GM18520 (cell line): ENCODE results near the gene CZIB.

Experiments used
- ATAC-seq: cut with Tn5 transposase; IDR thresholded peaks from one replicate; pipeline ENCODE4 v1.9.1; 2021; ENCODE audit not compliant: unreplicated experiment

Gene CZIB

DNA sequence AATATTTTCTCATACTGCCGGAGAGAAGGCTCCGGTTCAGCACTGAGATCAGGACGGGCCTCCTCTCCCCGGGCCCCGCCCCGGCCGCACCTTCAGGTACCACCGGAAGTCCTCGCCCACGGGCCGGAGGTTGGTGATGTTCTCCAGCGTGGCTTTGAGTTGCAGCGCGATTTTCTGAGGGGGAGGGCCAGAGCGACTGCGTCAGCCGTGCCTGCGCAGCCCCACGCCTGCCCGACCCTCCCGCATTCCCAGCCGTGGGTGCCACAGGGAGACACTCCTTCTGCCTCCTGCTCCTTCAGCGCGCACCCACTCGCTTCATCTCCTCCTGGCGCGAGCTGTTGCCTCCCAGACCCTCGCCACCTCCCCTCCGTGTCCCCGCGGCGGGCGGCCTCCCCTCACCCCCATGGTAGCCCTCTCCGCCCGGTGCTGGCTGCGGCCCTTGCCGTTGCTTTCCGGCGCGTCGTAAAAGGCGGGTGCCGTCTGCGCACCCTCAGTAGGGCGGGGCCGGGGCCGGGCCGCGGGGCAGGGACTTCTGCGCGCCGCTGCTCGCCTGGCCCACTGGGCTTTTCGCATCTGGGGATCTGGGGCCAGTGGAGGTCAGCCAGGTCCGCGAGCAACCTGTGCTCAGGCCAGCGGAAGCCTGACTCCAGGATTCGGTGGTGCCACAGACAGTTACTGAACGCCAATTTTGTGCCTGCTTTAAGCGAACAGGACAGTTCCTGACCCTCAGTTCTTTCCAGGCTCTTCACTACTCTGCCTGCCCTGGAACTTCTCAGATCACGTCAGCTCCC lies at the start of gene CZIB:
Gene CZIB, minus strand, starts transcription at position 464 of the 791 bp plus-strand sequence. Its CDS starts 59 bp downstream, at position 405.
- peak; percentile 83 for ATAC-seq

DNA sequence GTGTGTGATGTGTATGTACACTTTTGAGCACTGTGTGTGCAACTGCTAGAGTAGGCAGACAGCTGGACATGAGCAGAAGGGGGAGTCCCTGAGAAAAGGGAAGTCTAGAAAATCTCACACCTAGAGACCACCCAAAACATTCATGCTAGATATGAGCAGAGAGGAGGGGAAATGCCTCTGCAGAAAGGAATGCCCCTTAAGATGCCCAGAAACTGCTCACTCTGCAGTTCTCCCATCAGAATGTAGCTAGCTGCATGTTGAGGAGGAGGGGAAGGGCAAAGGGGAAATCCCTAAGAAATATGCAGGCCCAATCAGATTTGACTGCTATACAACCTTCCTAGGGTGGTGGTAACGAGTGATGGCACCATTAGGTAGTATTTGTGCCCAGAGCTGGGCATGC lies 49.7 kb upstream of the CZIB start:
- no peak for ATAC-seq

DNA sequence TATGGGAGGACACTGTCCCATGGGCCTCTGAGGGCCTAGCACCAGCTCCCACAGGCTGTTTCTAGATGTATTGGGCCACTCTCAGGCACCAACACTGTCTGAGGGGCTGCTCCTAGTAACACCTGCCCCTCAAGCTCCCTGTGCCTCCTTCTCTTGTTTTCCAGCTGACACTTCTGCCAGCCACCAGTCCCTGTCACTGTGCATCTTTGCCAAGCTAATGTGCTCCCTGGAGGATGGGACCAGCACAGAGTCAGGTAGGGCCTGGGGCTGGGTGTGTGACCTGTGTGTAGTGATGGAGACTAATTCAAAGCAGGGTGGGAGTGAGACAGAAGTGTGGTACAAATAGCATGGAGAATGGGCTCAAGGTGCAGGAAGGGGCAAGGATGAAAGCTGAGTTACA lies 47.3 kb upstream of the CZIB start:
- ATAC-seq = no peak

DNA sequence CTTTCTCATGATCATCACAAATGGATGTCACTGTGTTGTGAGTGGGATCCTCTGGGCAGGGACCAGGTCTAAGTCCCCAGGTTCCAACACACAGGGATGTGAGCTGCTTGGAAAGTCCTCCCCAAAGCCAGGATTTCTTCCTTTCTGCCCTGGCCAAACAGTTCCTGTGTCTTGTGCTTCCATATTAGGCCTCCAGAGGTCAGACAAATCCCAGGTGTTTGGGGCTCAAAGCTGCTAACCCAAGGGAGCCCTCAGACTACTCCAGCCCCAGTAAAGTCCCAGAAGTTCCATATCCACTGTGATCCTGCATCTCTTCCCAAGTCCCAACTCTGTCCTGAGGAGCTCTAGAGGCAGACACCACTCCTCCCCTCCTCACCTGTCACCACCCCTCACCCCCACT lies 45.6 kb upstream of the CZIB start:
- ATAC-seq = no peak

DNA sequence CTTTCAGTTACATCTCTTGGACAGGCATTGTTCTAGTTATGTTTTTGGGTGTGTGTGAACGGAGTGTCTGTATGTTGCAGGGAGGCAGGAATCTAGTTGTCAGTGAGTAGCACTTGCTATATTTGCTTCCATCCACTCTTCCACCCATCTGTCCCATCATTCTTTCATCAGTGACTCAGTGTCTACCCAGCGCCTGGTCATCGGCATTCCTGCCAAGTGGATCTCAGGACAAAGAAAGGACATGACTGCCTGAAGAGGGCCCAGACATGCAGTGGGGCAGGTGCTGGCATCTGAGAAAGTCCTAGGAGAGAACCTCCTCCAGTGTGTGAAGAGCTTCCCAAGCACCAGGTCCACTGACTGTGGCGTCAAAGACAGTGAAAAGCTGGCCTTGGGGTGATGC lies 45.1 kb upstream of the CZIB start:
- ATAC-seq = no peak

DNA sequence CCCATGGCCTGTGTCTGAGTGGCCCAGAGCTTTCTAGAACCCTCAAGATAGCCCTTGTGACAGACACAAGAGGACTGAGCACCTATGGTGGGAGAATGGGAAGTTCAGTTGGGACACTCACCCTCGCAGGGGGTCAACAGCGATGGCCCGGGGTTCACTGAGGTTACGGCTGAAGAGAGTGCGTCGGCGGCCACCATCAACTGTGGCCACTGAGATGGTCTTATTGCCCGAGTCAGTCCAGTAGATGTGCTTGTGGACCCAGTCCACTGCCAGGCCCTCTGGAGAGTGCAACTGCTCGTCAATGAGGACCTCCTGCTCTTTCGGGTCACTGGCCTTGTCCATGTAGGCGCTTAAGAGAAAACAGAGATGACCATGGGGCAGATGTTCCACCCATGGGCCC lies 43.6 kb upstream of the CZIB start:
- no peak for ATAC-seq

DNA sequence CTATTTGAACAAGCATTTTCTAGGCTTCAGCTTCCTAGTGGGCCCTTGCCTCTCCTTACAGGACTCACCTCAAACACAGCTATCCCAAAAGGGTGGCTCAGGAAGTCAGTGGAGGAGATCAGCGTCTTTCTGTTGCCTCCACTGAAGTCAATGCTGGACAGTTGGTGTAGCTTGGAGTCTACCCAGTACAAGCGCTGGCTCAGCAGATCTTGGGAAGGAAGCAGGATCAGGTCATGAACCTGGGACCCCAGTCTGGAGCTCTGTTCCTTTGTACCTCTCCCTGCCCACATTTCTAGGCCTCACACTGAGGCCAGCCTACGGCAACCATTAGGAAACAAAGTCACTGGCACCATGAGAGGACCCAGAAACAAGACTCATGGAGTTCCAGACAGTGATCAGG lies 41.6 kb upstream of the CZIB start:
- ATAC-seq = no peak

DNA sequence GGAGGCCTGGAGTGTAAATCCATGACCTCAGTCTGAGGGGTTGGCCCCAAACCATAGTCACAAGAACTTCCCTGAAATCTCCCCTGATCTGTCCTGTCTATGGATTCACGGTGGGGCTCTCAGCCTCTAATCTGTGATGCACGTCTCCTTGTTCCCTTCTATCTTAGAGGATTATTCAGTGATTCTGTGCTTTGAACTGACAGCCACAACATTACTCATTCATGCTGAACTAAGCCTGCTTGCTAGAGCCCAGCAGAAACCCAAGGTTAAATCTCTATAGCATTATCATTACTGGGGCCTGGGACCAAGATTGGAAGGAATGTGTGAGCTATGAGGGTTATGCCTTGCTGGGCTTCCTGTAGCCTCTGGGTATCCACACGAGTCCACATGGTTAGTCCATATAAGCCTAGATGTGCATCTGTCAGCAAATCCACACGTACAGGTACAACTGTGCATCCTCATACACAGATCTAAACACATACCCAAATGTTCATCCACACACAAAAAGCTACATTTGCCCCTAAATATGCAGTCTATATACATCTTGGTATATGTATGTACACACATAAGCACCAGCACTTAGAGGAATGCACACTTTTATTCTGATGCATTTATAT lies 40.3 kb upstream of the CZIB start:
- no peak for ATAC-seq

DNA sequence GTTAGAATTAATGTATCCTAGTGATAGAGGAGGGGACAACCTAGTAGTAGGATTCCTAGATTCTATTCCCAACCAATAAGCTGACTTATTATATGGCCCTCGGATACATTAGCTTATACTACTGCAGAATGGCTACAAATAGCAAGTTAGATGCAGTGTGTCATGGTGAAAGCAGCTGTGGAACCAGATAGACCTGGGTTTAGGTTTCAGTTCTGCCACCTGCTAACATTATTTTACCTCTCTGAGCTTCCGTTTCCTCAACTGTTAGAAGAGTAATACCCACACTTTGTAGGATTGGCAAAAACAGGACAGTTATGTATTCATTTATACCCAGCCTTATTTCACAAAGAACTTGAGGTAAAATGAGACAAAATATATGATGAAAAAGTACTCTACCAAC lies 39.5 kb upstream of the CZIB start:
- ATAC-seq = no peak

DNA sequence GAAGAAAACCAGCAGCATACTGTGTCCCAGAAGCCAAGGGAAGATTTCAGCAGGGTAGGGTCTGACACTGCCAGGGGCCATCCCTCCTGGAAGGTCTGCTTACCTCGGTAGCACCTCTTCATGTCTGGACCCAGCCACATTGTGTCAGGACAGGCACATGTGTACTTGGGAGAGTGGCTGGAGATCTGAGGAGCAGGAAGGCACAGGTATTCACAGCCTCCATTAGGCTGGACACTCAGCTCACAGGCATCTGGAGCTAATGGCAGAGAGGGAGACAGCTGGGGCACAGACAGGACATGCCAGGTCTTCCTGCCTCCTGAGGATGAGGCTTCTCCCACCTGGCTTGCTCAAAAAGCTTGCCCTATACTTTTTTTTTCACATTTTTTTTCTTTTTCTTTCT lies 37.8 kb upstream of the CZIB start:
- no peak for ATAC-seq

DNA sequence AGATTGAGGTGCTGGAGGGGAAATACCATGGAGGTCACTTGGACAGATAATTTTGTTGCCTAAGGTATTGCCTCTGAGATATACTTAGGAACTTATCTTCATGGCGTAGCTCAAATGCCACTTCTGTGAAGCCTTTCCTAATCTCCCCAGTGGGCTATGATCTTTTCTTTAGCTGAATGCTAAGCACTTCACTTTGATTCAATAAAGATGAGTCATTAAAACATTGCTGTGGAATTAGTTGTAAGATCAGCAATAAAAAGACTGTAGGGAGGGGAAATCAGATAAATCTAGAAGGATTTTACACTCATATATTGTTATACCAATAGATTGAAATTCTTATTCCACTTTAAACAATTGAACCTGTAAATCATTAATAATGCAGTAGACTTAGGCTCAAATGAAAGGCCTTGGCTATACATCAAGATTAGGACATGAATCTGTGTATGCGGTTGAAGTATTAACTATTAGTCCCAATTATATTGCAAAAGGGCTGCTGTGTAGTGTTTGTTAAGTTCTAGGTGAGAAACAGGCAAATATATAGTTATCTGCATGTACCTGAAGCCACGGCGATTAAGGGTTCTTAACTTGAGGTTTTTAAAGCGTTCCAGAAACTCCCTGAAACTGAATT lies 37.1 kb upstream of the CZIB start:
- no peak for ATAC-seq

DNA sequence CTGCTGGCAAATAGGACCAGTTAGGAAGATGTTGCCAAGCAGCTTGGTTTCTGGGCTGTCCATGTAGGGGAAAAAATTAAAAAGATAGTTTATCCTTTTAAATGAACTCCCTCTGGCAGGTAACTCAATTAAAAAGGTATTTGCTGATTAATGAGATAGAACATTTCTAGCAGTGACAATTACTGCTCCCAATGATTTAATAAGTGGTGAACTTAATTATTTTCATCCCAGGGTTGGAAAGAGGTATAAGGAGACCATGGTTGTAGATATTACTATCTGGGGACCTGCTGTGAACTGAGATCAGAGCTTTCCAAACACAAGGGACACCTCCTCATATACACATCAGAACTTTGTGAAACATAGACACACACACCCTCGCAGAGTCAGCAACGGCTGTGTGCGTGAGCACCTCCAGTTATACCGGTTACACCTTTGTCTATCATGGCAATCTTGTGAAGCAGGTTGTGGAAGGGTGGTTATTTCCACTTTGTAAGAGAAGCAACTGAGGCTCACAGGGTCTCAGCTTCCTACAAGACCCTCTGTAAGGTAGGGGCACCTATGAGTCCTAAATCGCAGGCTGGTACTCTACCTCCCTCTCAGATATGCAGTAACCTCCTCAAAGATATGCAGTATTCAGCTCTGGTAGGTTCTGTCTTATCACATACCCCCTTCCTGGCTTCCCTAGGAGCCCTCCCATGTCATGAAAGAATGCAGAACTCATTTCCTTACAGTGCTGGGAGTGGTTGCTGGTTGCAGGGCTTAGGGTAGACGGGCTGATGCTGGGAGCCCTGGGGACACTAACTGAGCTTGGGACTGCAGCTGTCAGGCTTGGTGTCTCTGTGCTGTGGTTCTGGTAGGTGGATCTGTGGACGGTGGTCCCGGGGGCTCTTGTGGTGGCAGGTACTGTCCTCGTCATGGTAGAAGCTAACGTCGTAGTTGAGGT lies 36.3 kb upstream of the CZIB start:
- ATAC-seq = no peak

DNA sequence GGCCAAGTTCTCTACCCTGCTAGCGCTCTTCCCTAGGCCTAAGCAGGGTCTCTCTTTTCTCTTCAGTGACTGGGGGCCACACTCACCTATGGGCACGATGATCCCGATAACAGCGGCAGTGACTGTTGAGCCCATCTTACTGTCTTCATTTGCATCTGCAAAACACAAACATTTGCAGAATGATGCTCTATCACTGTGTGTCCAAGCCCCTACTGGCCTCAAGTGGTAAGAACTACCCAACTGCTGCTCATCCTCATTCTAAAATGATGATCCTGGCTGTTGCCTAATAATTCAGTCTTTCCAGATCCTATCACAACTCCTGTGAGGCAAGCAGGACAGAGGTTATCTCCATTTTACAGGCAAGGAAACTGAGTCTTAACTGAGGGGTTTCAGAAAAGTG lies 34.6 kb upstream of the CZIB start:
- no peak for ATAC-seq

DNA sequence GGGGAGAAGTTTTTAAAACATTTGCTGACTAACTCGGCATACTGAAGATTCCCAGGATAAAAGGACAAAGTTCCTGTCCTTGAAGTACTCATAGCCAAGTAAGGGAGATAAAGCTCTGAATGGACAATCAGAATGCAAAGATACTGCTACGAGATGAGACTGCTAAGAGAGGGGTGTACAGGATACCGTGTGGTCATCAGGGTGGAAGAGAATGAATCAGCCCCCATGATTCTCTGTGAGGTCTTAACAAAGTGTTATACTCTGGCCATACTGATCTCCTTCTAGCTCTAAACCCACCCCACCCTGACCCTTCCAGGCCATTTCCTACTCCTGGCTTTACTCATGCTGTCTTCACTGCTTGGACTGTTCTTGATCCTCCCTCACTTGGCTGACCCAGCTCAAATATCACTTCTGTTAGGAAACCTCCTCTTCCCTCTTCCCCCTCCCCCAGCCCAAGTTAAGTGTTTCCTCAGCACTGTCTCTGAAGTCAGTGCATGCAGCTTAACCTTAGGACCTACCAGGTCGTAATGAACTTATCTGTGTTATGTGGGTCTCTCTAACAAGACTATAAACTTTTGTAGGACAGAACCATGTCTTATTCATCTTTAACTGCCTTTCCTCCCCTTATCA lies 33.7 kb upstream of the CZIB start:
- no peak for ATAC-seq

DNA sequence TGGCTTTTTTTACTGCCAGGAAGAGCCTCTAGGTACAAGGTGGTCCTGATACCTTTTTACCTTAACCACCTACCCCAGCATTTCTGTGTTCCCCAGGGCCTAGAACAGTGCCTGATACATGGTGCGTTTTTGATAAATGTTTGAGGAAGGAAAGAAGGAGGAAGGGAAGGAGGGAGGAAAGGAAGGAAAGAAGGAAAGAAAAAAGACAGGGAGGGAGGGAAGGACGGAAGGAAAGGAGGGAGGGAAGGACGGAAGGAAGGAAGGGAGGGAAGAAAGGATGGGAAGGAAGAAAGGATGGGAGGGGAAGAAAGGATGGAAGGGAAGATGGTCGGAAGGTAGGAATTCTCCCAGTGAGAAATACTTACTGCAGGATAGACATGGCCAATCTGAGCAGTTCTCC lies 29.9 kb upstream of the CZIB start:
- ATAC-seq = no peak

DNA sequence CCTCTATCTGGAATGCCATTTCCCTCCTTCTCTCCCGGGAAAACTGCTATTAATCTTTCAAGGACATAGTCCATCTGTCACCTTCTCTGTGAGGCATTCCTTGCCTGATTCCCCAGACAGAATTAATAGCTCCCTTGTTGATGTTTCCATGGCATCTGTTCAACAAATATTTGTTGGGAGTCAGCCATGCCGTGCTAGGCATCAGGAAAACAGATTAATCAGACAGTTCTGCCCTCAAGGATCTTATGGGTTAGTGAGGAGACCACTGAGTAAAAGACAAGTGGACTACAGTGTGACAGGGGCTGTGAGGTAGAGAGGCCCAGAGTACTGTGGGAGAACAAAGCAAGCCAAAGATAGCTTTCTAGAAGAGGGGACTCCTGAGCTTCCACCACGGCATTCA lies 29.3 kb upstream of the CZIB start:
- ATAC-seq = no peak

DNA sequence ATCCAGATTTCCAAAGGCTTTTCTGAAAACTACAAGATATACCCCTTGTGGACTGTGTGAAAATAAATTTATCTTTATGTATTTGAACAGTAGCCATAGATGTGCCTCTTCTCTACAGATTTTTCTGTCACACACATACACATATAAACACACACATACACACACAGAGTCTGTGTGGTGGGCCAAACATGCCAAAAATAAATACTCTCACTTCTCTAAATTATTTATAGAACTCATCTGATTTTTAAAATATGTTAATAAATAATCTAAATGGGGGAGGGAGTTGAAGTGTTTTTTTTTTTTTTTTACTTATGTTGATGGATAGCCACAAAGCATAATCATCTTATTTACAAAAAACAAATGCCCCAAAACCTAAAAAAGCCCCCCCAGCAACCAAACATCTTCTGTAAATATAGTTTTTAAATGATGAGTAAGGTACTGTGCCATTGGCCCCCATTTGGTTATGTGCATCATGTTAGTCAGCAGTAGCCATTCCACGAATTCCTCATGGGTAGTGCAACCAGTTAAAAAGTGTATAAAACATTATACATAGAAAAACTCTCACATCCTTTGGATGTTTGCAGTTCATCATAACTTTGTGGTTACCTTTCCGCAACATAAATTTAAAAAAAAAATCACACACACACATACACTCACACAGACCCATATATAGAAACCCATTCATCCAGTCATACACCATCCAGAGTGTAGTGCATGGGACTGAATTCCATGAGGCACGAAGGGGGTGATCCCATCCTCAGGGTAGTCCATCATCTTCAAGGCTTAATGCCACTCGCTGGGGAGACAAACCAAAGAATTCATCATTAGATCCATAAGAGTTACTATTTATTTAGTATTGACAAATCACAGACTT lies 26.1 kb upstream of the CZIB start:
- no peak for ATAC-seq

DNA sequence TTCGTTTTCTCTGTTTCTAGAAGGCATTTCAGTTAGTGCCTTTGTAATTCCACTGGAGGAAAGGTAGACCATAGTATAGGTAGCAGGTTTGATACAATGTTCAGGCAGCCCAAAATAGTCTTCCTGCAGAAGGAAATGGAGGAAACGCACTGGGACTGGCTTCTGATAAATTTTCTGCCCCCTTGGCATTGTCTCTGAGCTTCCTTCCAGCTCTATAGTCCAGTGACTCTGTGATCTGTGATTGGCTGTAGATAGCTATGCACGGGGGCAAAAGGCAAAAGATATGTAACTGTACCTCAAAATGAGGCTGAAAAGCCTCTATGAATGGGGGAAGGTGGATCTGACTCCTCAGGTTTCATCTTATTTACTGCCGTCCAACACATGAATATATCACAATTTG lies 23.7 kb upstream of the CZIB start:
- no peak for ATAC-seq

DNA sequence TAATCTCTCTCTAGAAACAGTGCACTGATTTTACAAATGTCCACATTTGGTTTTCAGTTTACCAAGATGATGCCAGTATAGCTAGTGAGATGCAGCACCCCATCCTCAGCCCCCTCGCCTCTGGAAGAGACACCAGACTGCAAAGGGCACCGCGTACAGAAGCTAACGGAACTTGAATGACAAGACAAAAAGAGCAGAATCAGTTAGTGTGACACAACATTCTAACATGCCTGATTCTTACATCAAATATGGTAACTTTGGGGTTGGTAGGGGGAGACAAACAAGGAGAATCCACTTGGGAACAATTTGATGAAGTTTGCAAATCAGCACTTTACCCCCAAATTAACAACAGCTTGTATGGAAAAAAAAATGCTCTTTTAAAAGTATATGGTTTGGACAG lies 21.9 kb upstream of the CZIB start:
- ATAC-seq = no peak

DNA sequence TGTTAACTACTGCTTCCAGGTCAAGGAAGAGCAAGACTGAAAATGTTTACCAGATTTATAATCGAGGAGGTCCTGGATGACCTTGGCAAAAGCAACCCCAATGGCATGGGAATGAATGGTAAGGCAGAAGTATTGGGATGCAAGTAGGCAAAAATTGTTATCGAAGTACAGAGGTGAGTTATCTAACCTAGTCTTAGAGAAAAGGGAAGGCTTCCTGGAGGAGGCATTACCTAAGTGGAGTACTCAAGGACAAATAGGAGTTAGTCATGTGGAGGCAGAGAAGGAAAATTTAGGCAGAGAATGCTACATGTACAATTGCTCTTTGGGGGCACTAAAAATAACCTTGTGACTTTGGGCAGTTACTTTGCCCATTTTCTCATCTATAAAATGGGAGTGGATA lies 21.4 kb upstream of the CZIB start:
- ATAC-seq = no peak
